MM.1S (cell line): ENCODE data around the gene PDGFD.

ENCODE experiments used
- DNase-seq: peaks from one replicate; pipeline ENCODE4 v3.0.0-alpha.2; 2015
- H2AFZ ChIP-seq: fragments of 300-600 bp; sonication (generic); 2 replicates; pipeline ENCODE4 v1.6.0; 2016; ENCODE audit warnings: antibody characterized with exemption, low read length
- H3F3A ChIP-seq: fragments of 300-600 bp; sonication (generic); 2 replicates; pipeline ENCODE4 v1.6.1; 2016; ENCODE audit warnings: mild to moderate bottlenecking, antibody characterized with exemption, low read length, moderate library complexity, mixed read lengths; ENCODE audit not compliant: insufficient read depth
- H3K27ac ChIP-seq: fragments of 300-600 bp; sonication (generic); 2 replicates; pipeline ENCODE4 v1.5.1; 2016; ENCODE audit warnings: mild to moderate bottlenecking, low read length
- H3K27me3 ChIP-seq: fragments of 300-600 bp; sonication (generic); replicated peaks from 2 replicates; pipeline ENCODE4 v1.6.0; 2016; ENCODE audit warnings: low read length; ENCODE audit not compliant: insufficient read depth
- H3K36me3 ChIP-seq: fragments of 300-600 bp; sonication (generic); replicated peaks from 2 replicates; pipeline ENCODE4 v1.6.1; 2016; ENCODE audit warnings: mild to moderate bottlenecking, low read length, mixed read lengths; ENCODE audit not compliant: insufficient read depth
- H3K4me1 ChIP-seq: fragments of 300-600 bp; sonication (generic); 2 replicates; pipeline ENCODE4 v1.6.1; 2016; ENCODE audit warnings: low read length, mixed read lengths
- H3K4me2 ChIP-seq: fragments of 300-600 bp; sonication (generic); 2 replicates; pipeline ENCODE4 v1.6.0; 2016; ENCODE audit warnings: low read depth, low read length
- H3K4me3 ChIP-seq: fragments of 300-600 bp; sonication (generic); 2 replicates; pipeline ENCODE4 v1.5.1; 2016; ENCODE audit warnings: low read length, mixed read lengths
- H3K79me2 ChIP-seq: fragments of 300-600 bp; sonication (generic); 2 replicates; pipeline ENCODE4 v1.6.1; 2016; ENCODE audit warnings: mixed run types, low read length, mixed read lengths
- H3K9ac ChIP-seq: fragments of 300-600 bp; sonication (generic); 2 replicates; pipeline ENCODE4 v1.6.1; 2016; ENCODE audit warnings: low read length, mixed read lengths
- H3K9me2 ChIP-seq: fragments of 300-600 bp; sonication (generic); replicated peaks from 2 replicates; pipeline ENCODE4 v1.6.1; 2016; ENCODE audit warnings: mild to moderate bottlenecking, low read length, mixed read lengths; ENCODE audit not compliant: insufficient read depth
- H3K9me3 ChIP-seq: fragments of 300-600 bp; sonication (generic); replicated peaks from 2 replicates; pipeline ENCODE4 v1.6.1; 2016; ENCODE audit warnings: mild to moderate bottlenecking, low read length, mixed read lengths; ENCODE audit not compliant: insufficient read depth
- H4K20me1 ChIP-seq: fragments of 300-600 bp; sonication (generic); 2 replicates; pipeline ENCODE4 v1.6.1; 2016; ENCODE audit warnings: mild to moderate bottlenecking, low read length, moderate library complexity, mixed read lengths; ENCODE audit not compliant: insufficient read depth
- EZH2 ChIP-seq: fragments of 300-600 bp; sonication (generic); optimal IDR thresholded peaks from 2 replicates; pipeline ENCODE3; 2017; ENCODE audit warnings: low read depth, mild to moderate bottlenecking, antibody characterized with exemption, low read length, mixed read lengths
- EZH2phosphoT487 ChIP-seq: fragments of 300-600 bp; sonication (generic); IDR thresholded peaks from 2 replicates; pipeline ENCODE4 v1.6.1; 2018; ENCODE audit warnings: antibody characterized with exemption, low read length
- TF ChIP-seq, protein P1 (sequence below): fragments of 300-600 bp; sonication (generic); IDR thresholded peaks from 2 replicates; pipeline ENCODE4 v1.5.1; 2016; ENCODE audit warnings: antibody characterized with exemption, low read length, mixed read lengths

PDGFD gene

DNA sequence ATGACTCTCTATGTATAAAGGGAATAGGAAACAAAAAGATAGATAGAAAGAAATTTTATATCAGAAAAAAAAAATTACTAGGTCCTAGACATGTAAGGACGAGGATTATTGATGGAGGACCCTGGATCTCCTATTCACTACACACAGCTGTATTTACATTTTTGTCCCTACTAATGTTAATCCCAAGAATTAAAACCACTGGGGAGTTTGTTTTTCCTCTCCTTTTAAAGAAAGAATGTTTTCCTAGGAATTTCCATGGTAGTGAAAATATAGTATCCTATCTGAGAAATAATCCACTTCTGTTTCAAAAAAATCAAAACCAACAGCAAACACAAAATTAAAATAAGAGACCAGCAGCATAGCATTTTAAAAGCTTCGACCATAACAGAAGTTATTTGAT, 41.1 kb downstream of the PDGFD start:
- Histone ChIP-seq H3K9me2 (no peaks in the 10 kb centered on the region), H3K9me3 (no peaks in the 10 kb centered on the region), H3K9ac (no peak overlapping the region), H3K27ac (no peak overlapping the region), H3F3A (no peaks in the 10 kb centered on the region), H3K27me3 (no peaks in the 10 kb centered on the region), H2AFZ (no peak overlapping the region), H3K4me1 (no peaks in the 10 kb centered on the region), H3K4me2 (no peak overlapping the region), H3K36me3 (no peaks in the 10 kb centered on the region), H3K79me2 (no peaks in the 10 kb centered on the region), H4K20me1 (no peaks in the 10 kb centered on the region), H3K4me3 (no peak overlapping the region)
- DNase-seq = no peak
- TF ChIP-seq EZH2 (no peak), EZH2phosphoT487 (no peak)
- TF ChIP-seq, protein P1, sequence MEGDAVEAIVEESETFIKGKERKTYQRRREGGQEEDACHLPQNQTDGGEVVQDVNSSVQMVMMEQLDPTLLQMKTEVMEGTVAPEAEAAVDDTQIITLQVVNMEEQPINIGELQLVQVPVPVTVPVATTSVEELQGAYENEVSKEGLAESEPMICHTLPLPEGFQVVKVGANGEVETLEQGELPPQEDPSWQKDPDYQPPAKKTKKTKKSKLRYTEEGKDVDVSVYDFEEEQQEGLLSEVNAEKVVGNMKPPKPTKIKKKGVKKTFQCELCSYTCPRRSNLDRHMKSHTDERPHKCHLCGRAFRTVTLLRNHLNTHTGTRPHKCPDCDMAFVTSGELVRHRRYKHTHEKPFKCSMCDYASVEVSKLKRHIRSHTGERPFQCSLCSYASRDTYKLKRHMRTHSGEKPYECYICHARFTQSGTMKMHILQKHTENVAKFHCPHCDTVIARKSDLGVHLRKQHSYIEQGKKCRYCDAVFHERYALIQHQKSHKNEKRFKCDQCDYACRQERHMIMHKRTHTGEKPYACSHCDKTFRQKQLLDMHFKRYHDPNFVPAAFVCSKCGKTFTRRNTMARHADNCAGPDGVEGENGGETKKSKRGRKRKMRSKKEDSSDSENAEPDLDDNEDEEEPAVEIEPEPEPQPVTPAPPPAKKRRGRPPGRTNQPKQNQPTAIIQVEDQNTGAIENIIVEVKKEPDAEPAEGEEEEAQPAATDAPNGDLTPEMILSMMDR = no peak

DNA sequence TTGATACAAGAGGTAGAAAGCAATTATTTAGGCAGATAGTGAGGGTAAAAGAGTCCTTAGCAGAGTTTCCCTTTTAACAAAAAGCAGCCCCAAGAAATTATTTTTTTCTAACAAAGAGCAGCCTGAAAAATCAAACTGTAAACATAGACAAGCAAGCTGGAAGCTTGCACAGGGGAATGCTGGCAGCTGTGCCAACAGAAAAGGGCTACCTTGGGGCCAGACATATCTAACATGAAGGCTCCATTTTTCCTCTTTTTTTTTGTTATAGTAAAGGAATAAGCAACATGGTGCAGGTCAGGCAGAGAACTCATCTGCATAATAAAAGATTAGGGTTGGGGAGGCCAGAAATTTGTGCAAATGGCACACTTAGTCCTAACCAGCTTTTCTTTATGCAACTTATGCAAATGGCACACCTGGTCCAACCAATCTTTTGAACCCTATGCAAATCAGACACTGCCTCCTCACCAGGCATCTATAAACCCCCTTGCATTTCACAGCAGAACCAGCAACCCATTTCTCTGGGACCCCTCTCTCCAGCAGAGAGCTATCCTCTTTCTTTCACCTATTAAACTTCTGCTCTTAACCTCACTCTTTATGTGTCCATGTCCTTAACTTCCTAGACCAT, 41.8 kb downstream of the PDGFD start:
- Histone ChIP-seq H3K4me2 (no peak overlapping the region), H3K4me3 (no peak overlapping the region), H3K27ac (no peak overlapping the region), H3F3A (no peaks in the 10 kb centered on the region), H3K9ac (no peak overlapping the region), H3K79me2 (no peaks in the 10 kb centered on the region), H3K27me3 (no peaks in the 10 kb centered on the region), H4K20me1 (no peaks in the 10 kb centered on the region), H3K9me2 (no peaks in the 10 kb centered on the region), H2AFZ (no peak overlapping the region), H3K4me1 (no peaks in the 10 kb centered on the region), H3K36me3 (no peaks in the 10 kb centered on the region), H3K9me3 (no peaks in the 10 kb centered on the region)
- no peak for DNase-seq
- TF ChIP-seq, protein P1 = no peak
- TF ChIP-seq EZH2 = no peak
- TF ChIP-seq EZH2phosphoT487 = no peak

DNA sequence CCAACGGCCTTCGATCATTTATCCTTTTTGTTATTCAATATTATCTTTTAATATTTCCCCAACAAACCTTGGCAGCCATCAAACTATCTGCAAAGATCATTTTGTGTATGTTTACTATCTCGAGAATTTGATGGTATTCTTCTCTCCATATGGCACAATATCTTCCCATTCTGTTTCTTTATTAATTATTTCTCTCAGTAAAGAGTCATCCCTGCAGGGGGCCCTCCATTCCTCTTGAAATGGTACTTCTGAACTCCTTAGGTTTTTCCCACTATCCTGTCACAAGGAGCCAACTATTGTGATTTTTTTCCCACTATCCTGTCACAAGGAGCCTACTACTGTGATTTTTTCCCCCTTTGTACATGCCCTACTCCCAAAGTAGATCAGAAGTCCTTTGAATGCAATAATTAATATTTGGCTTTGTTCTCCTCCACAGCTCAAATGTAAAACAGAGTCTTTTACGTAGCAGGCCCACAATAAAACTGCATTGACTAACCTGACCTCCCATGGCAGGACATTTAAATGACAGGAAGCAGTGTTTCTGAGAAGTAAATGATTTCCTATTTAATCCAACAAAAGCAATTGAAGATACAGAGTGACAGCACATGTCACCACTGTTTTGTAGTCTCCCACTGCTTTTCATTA, 43.3 kb downstream of the PDGFD start:
- no peaks in the 10 kb centered on the region for H3K79me2 ChIP-seq
- H3K9me3 ChIP-seq = no peaks in the 10 kb centered on the region
- no peaks in the 10 kb centered on the region for H3K27me3 ChIP-seq
- H3K4me3 ChIP-seq = no peak overlapping the region
- H3K9ac ChIP-seq = no peak overlapping the region
- H2AFZ ChIP-seq = no peak overlapping the region
- TF ChIP-seq, protein P1 = no peak
- no peak for TF ChIP-seq EZH2
- no peak for TF ChIP-seq EZH2phosphoT487
- H3K4me1 ChIP-seq = no peaks in the 10 kb centered on the region
- H3K4me2 ChIP-seq = no peak overlapping the region
- H3K27ac ChIP-seq = no peak overlapping the region
- no peaks in the 10 kb centered on the region for H4K20me1 ChIP-seq
- H3K36me3 ChIP-seq = no peaks in the 10 kb centered on the region
- DNase-seq = no peak
- H3F3A ChIP-seq = no peaks in the 10 kb centered on the region
- H3K9me2 ChIP-seq = no peaks in the 10 kb centered on the region
